HepG2 (cell line): ENCODE results near the gene TTC23. TPM values are rescaled to one million over a fixed set of nuclear protein-coding genes. Genes with fewer than 3 reads are reported as not detected.

Source experiments
- ARNTL ChIP-seq: sonication (generic); formaldehyde crosslinking; IDR thresholded peaks from 2 replicates; pipeline ENCODE4 v1.4.0; 2020; ENCODE audit warnings: mild to moderate bottlenecking, missing genetic modification reagents
- ASH2L ChIP-seq: fragments of 300-600, 200-600 bp; sonication (generic); IDR thresholded peaks from 2 replicates; pipeline ENCODE4 v1.7.0; 2017; ENCODE audit warnings: low read depth, mild to moderate bottlenecking, moderate library complexity, mixed read lengths, low read length; ENCODE audit not compliant: insufficient read length
- CAMTA2 ChIP-seq: sonication (generic); formaldehyde crosslinking; IDR thresholded peaks from 2 replicates; pipeline ENCODE4 v1.4.0; 2020; ENCODE audit warnings: mild to moderate bottlenecking, missing genetic modification reagents, borderline replicate concordance
- DR1 ChIP-seq: sonication (generic); formaldehyde crosslinking; IDR thresholded peaks from 2 replicates; pipeline ENCODE4 v1.8.0; 2021; ENCODE audit warnings: mild to moderate bottlenecking, missing genetic modification reagents, inconsistent platforms
- FOXK1 ChIP-seq: sonication (generic); formaldehyde crosslinking; IDR thresholded peaks from 2 replicates; pipeline ENCODE4 v1.4.0; 2020; ENCODE audit warnings: low read depth, missing genetic modification reagents, borderline replicate concordance
- FOXK2 ChIP-seq: fragments of 450-650 bp; IDR thresholded peaks from 2 replicates; pipeline ENCODE4 v1.6.1; 2016
- HNF4A ChIP-seq: sonication (generic); formaldehyde crosslinking; IDR thresholded peaks from 2 replicates; pipeline ENCODE4 v1.4.0; 2020; ENCODE audit warnings: missing genetic modification reagents
- MZF1 ChIP-seq: sonication (generic); formaldehyde crosslinking; IDR thresholded peaks from 2 replicates; pipeline ENCODE4 v1.8.1; 2023; ENCODE audit warnings: mild to moderate bottlenecking, missing genetic modification reagents, borderline replicate concordance
- NFIB ChIP-seq: sonication (generic); formaldehyde crosslinking; IDR thresholded peaks from 2 replicates; pipeline ENCODE4 v1.9.0; 2021; ENCODE audit warnings: missing genetic modification reagents, mild to moderate bottlenecking, borderline replicate concordance
- PCBP2 ChIP-seq: fragments of 200-400 bp; formaldehyde crosslinking; optimal IDR thresholded peaks from 2 replicates; pipeline ENCODE3; 2018; ENCODE audit warnings: low read length, low read depth; ENCODE audit not compliant: poor library complexity, severe bottlenecking
- THAP9 ChIP-seq: sonication (generic); formaldehyde crosslinking; IDR thresholded peaks from 2 replicates; pipeline ENCODE4; 2020; ENCODE audit warnings: missing genetic modification reagents, mild to moderate bottlenecking, borderline replicate concordance
- YEATS4 ChIP-seq: sonication (generic); formaldehyde crosslinking; IDR thresholded peaks from 2 replicates; pipeline ENCODE4 v1.4.0; 2020; ENCODE audit warnings: missing genetic modification reagents, borderline replicate concordance
- ZBTB21 ChIP-seq: sonication (generic); formaldehyde crosslinking; IDR thresholded peaks from 2 replicates; pipeline ENCODE4 v1.4.0; 2020; ENCODE audit warnings: missing genetic modification reagents
- ZFP1 ChIP-seq: IDR thresholded peaks from 2 replicates; pipeline ENCODE4 v1.6.1; 2016
- ZNF234 ChIP-seq: sonication (generic); formaldehyde crosslinking; conservative IDR thresholded peaks from 2 replicates; pipeline ENCODE4 v1.5.1; 2020; ENCODE audit warnings: mild to moderate bottlenecking, missing genetic modification reagents
- ZNF598 ChIP-seq: sonication (generic); formaldehyde crosslinking; IDR thresholded peaks from 2 replicates; pipeline ENCODE4 v1.5.1; 2020; ENCODE audit warnings: mild to moderate bottlenecking, missing genetic modification reagents, borderline replicate concordance
- ZNF605 ChIP-seq: sonication (generic); formaldehyde crosslinking; IDR thresholded peaks from 2 replicates; pipeline ENCODE4 v1.8.0; 2022; ENCODE audit warnings: mild to moderate bottlenecking, missing genetic modification reagents
- ZNF646 ChIP-seq: sonication (generic); formaldehyde crosslinking; IDR thresholded peaks from 2 replicates; pipeline ENCODE4 v1.9.0; 2021; ENCODE audit warnings: mild to moderate bottlenecking, missing genetic modification reagents
- ZNF790 ChIP-seq: sonication (generic); formaldehyde crosslinking; IDR thresholded peaks from 2 replicates; pipeline ENCODE4 v1.8.0; 2022; ENCODE audit warnings: missing genetic modification reagents, mild to moderate bottlenecking, borderline replicate concordance
- ZNF83 ChIP-seq: sonication (generic); formaldehyde crosslinking; IDR thresholded peaks from 2 replicates; pipeline ENCODE4 v1.4.0; 2020; ENCODE audit warnings: missing genetic modification reagents, mild to moderate bottlenecking, borderline replicate concordance
- polyA plus RNA-seq, 8 experiments: library from polyadenylated mRNA; depleted of rRNA in 3 of 8; stranded (reverse) in 7 of 8; unstranded in 1 of 8; fragments of >200 nt; fragmentation: Illumina TruSeq in 4 of 8; extraction: Trizol in 4 of 8; gene quantifications; 2 replicates each; pipeline versions ENCODE4 v1.2.1 to v1.2.3, GENCODE V29; 2011 to 2016; ENCODE audit warnings: low read depth in 4 of 8, missing spikeins in 1 of 8, mixed read lengths in 1 of 8; ENCODE audit not compliant: insufficient read depth in 1 of 8
- total RNA-seq, 5 experiments: library from RNA; depleted of rRNA; stranded (reverse); fragments of >200 nt; fragmentation: Illumina TruSeq; extraction: Trizol; gene quantifications; 2 replicates each; pipeline ENCODE4 v1.2.3, GENCODE V29; 2016; ENCODE audit warnings: low read depth in 1 of 5

TTC23 gene
- total and polyA plus RNA-seq, 2 of the 13 experiments (the other 11 are each of a cell fraction or from before 2014, with no cell fraction given) = 1.6 to 11.7 TPM

GRCh38 chr15:99250857-99251841 is 1.8 kb upstream of the TTC23 start, which contains the start of gene LRRC28 (continued):
- TF ChIP-seq ASH2L (peak; percentile 85), ZFP1 (CRISPR knock-in tag) (no peak), ZNF234 (peak; percentile 77; the same call in 1 of the 2 replicates), NFIB (CRISPR knock-in tag) (no peak), ZNF598 (CRISPR knock-in tag) (no peak), FOXK2 (peak; percentile 23; the same call in 1 of the 2 replicates), HNF4A (CRISPR knock-in tag) (no peak), CAMTA2 (CRISPR knock-in tag) (no peak), ZNF605 (CRISPR knock-in tag) (peak; percentile 73), DR1 (CRISPR knock-in tag) (peak; percentile 72), MZF1 (CRISPR knock-in tag) (no peak), FOXK1 (peak; percentile 38; the same call in 1 of the 2 replicates), ZNF790 (CRISPR knock-in tag) (0 out of 2 replicates have a peak, but pooled peaks have one; percentile 29), THAP9 (CRISPR knock-in tag) (no peak; the same call in 1 of the 2 replicates), ZBTB21 (CRISPR knock-in tag) (no peak), ZNF646 (CRISPR knock-in tag) (no peak), YEATS4 (CRISPR knock-in tag) (peak; percentile 63; the same call in 1 of the 2 replicates), PCBP2 (no peak), ARNTL (CRISPR knock-in tag) (no peak), ZNF83 (0 out of 2 replicates have a peak, but pooled peaks have one; percentile 53)
